Stimulated activated CD4-positive, alpha-beta T cell treated with anti-CD3 and anti-CD28 coated beads, TNF-alpha, amount 100 ng/mL, for 1 hour (primary cell): ENCODE data around the gene FAM217A.
"Not testable (repeated sequence)": the region's sequence is repeated elsewhere in the genome, so short reads cannot be mapped to it uniquely, and the experiment has no call there.

Source experiments
- DNase-seq, 3 donors: peaks; one replicate each; pipeline ENCODE4 v3.0.0-alpha.2; 2020; ENCODE audit warnings: low read depth in 3 of 3, low spot score in 1 of 3

Gene FAM217A, protein sequence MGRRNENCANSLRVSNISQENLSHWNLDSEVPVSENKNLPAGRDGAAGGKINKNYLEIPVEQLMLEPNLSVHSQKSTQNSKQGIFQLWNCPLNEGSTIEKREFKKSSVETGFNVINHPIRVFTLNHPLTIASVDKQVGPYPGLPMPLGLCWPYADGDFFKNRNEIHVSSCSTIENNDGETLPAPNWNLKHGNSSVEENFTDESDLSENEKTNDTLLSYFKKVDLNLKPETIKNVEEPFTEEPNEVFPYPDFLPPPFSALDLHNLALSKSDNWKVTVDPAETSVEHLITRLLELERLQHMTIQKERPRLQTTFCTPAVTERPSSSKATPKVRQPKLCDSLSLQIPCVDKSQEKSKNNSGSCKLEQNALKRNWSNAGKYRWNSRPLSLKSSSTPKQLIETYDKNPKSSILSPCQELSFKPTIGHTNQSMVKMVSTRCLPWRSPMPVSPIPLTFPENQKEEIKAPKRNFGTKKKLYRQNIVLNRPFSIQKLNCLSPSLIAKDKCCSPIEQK

DNA sequence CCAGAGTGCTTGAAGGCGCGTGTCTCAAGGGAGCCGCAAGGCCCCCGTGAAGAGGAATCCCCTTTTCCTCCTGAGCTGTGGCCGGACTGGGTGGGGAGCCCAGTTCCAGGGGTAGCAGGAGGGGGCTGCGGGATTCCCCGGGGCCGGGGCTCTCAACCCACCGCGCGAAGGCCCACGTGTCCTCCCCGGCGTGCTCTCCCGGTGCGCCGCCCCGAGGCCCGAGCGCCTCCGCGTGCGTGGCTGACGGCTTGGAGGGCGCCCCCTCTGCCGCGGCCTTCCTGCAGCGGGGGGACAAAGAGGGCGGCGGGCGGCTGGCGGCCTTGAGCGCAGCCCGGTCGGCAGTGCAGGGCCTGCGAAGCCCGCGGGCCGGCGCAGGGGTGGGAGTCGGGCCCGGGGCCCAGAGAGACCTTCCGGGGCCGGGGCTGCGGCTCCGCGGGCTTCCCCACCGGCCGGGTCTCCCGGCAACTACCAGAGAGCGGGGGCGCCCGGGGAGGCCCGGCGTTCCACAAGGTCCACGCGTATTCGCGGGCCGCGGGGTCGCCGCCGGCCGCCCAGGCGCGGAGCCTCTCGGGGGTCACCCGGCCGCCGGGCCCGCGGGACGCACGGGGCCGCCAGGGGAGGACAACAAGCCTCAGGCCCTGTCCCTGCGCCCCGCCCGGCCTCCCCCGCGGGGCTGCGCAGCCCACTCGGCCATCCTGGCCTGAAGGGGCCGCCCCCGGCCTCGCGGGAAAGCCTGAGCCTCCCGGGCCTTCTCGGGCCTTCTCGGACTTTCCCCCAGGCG is at the start of gene FAM217A:
FAM217A (minus strand) TSS at position 447 of the 781 bp plus-strand sequence. CDS start 1,723 bp downstream, outside the sequence.
- DNase-seq, result no peak

DNA sequence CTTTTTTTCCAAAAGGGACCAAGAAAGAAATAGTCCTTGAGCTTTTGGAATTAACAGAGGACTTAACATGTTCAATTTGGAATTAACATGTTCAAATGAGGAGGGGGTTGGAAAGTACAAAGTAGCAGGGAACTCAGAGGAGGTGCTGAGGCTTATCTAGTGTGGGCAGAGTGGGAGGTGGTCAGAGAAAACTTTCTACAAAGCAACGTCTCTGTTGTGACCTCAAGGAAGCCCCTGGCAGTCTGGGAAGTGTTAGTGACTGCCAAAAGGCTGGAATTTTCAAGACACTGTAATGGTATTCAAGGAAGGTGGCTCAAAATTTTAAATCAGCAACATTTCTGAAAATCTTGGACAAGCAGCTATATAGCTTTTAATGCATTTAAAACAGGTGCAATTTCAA is 49.1 kb upstream of the FAM217A start:
- no peak for DNase-seq

DNA sequence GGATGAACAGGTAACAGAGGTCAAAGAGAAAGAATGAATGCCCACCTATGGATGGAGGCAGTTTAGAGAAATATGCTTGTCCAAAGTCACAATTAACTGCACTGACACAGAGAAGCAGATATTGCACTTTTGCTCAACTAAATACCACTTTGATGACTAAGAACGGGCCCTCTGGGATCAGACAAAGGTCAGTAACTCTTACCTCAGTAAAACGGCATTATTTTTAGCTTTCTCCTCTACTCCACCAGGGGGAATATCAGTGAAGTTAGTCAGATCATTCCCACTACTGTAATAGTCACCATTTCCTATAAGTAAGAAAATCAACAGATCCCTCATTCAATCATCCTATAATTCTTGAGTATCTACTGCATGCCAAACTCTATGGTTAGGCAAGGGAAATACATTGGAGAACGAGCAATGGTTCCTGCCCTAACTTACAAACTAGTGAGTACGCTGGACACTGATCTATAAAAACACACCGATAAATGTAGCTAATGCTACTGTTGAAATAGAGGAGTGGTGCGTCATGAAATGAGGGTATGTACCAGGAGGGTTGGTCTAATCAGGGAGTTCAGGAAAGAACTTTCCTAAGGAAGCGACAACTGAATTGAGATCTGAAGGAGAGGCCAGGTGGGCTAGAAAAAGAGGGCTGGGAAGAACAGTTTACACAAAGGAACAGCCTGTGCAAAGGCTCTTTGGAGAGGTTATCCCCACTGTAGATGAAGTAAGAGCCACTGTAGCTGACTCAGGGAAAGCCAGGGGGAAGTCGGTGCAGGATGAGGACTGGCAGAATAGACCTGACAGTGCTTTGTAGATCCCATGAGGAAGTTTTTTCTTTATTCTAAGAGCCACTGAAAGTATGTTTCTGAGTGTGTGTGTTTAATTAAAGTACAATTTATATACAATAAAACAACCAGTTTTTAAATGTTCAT is 47.3 kb upstream of the FAM217A start:
- no peak for DNase-seq

DNA sequence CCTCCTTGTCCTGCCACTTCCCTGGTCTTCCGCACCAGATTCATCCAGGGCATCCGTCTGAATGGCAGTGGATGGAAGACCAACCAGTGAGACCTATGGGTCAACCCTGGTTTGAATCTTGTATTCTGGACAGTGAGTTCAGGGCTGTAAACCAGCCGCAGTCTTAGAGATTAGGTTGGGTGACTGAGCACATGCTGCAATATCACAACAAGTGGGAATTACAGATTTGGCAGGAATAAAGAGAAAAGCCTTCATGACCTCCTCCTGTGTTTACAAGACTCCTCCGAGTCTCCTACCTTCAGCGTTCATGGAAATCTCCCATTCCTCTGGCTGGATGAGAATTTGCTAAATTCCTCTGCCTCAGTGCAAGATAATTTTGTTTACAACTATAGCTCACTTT is 46.6 kb upstream of the FAM217A start:
- no peak for DNase-seq

DNA sequence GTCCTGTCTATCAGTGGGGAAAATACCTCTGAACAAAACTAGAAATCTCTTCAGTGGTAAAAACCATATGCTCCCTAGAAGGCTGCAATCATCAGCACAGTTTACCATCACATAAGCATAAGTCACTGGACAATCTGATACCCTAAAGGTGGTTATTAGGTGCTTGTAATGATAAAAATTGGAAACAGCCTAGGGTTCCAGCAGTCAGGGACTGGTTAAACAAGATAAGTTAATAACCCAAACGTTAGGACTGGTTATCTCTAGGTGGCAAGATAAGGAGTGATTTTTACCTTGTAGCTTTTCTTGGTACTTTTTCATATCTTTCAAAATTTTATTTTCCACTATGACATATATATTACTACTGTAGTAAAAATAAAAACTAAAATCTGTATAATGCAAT is 45.4 kb upstream of the FAM217A start:
- DNase-seq, result no peak

DNA sequence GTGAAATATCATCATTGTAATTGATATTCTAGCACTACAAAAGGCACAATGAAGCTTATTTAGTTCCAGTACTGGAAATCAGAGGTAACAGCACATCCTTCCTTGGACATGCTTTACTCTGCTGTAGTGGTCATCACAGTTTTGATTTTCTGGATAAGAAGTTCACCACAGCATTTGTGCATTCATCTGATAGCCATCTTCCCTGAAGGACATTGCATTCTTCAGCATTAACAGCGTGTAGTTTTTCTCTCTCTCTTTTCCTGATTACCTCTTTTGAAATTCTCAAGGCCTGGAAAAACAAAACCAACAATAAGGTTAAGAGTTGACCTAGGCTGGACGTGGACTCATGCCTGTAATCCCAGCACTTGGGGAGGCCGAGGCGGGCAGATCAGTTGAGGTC is 36.8 kb upstream of the FAM217A start:
- DNase-seq, result no peak

DNA sequence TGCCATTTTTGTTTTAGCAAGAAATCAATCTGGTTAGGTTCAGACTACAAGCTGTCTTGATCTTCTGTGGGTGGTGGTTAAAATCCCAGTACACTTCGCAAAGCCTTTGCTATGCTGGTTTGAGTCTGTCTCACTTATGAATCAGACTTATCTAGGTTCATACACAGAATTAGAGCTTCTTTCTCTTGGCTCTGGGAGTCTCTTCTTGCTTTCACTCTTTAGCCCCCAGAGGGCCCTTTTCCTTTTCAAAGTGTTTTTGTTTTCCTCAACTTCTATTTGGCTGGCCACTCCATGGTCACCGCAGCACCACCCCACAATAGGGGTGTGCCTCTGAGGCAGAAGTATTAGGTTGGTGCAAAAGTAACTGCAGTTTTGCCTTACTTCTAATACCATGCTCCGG is 35.2 kb upstream of the FAM217A start:
- DNase-seq, result no peak

DNA sequence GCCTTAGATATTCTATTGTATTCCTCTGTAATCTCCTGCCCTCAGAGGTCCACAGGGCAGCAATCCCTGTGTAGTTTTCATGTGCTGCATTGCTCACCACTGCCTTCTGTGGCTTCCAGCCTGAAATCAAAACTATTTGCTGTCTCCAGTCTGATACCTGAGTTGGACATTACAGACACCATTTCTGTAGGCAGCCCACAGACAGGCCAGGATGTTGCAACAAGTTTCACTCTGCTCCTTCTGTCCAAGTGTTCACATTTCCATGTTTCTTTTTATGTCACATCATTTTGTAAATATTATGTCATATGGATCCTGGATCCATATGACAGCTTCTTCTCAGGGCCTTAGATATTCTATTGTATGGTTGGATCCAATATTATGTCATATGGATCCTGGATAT is 34.7 kb upstream of the FAM217A start:
- no peak for DNase-seq

DNA sequence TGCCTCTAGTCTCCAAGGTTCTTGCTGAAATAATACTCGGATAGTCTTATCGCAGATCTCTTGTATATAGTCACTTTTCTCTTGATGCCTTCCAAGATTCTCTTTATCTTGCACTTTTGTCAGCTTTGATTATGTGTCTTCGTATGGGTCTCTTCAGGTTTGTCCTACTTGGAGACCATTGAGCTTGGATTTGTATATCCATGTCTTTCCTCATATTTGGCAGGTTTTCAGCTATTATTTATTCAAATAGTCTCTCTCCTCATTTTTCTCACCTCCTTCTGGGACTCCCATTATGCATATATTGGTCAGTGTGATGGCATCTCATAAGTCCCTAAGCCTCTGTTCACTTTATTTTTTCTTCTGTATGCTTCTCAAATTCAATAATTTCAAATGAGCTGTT is 33.4 kb upstream of the FAM217A start:
- no peak for DNase-seq

DNA sequence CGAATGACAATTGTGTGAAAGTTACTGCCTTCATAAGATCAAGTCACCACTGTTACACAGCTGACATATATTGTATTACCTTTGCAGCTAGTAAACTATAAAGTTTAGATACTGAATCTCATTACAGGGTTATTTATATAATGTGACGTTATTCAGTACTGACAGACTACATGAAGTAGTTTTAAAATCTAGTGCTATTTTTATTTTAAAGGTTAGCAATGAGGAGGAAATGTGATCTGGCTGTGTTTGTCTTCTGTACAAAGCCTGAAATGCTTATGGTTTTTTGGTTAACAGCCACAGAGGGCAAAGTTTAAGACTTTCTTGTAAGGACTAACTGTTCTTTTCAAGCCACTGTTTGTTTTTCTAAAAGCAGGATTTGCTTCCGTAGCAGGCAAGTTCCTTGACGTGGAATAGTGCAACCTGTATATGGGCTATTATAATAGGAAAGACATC is 30.5 kb upstream of the FAM217A start:
- DNase-seq, result not testable (repeated sequence)

DNA sequence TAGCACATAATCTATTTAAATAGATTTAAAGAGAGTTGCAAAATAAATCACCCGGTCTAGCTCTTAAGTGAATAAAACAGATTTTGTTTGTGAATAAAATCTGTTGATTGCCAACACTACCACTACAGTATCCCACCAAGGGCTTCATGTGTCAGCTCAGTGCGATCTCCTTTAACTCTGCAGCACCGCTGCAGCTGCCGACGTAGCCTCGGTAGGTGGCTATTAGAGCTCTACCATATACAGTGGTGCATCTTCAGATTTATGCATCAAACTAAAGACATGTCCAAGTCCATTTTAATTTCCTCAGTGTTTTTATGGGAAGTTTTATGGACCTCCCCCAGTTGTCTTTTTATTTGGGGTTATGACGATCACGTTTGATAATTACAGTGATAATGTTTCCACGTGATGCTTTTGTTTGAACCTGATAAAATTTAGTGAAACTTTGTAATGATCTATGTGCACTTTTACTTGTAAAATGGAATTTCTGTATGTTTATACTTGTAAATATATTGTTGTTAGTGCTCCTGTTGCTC is 29.7 kb upstream of the FAM217A start:
- no peak for DNase-seq

DNA sequence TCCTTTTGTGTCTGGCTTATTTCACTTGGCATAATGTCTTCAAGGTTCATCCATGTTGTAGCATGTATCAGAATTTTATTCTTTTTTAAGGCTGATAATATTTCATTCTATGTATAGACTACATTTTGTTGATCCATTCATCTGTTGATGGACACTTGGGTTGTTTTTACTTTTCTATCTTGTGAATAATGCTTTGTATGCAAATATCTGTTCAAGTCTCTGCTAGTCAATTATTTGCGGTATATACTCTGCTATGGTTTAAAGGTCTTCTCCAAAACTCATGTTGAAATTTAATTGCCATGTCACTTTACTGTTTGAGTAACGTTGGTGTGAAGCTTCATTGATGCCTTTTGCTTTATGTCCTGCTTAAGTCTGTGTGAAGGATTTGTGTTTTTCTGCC is 28.9 kb upstream of the FAM217A start:
- no peak for DNase-seq

DNA sequence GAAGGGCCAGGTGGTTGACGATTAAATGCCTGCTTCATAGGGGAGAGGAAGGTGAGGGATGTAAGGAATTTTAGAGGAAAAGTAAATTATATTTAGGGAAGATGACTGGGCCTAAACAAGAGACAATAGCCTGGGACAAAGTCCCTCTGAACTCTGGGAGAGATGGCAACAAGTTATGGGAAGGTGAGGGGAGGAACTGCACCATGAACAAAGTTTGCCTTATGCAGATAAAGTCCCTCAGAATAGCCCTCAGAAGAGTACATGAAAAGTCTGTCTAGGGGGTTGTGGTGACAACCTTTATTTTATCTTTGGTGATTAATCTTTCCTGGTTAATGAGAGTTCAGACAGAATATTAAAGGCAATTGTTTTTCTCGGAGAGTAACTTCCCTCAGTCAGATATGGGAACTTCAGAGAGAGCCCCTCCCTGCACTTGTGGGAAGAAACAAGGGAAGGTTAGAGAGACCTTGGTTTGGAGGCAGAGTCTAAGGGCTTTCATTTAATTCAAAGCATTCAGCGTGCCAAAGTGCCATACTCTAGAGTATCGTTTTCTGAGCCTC is 27.1 kb upstream of the FAM217A start:
- DNase-seq, result no peak

DNA sequence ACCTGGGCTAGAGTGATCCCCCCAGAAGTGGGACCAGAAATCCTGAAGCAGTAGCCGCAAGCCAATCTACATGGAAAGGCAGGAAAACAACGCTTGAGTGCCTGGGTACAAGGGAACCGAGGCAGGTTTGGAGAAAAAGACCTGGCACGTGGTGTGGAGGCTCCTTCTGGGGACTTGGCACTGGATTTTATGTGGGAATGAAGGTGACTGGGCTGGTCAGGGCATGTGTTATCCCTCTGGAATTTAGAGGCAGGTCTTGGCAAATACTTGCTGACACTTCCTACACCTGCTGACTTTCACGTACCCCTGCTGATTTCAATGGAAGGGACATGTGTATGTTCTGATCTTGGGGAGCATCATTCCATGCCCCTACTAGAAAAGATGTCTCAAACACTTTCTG is 25.0 kb upstream of the FAM217A start:
- DNase-seq, result no peak

DNA sequence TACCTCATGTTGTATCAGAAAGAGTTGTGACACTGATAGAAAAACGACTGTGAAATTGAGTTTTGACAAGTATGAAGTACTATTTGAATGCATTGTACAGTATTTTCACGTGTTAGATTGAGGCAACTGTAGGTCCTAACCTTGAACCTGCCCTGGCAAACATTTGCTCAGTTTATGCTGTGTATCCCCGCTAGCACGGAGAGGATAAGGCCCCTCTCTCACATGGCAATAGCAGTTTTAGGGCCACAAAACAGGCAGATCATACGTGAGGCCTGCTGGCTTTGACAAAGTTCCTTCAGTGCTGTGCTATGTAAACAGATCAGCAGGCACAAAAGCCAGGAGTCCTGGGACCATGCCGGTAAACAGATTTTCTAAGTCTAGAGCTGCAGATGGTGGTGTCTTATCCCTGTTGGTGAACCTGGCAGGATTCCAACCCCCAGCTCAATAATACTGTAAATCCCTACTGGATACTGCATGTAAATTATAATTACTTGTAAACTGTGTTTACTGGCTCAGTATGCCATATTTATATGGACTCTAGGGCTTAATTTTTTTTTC is 23.8 kb upstream of the FAM217A start:
- no peak for DNase-seq

DNA sequence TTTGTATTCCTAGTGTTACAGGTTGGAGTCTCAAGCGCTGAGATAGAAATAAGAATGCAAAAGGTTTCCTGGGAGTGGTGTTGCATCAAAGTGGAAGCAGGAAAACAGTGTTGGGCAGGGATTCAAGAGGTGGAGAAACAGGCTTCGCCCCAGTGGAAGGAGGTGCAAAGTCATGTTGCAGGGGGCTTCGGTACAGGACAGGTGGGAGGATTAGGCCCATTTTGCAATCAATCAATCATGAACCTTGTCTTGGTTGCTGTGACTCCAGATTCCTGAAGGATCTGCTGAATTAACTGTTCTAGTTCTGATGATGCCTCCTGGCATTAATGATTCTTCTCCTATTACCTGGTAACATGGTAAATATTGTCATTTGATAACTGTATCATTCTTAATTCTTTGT is 22.4 kb upstream of the FAM217A start:
- no peak for DNase-seq

DNA sequence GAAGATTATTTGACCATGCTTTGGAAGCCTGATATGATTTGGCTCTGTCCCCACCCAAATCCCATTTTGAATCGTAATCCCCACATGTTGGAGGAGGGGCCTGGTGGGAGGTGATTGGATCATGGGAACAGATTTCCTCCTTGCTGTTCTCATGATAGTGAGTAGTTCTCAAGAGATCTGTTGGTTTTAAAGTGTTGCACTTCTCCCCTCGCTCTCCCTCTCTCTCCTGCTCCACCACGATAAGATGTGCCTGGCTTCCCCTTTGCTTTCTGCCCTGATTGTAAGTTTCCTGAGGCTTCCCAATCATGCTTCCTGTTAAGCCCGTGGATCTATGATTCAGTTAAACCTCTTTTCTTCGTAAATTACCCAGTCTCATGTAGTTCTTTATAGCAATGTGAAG is 21.7 kb upstream of the FAM217A start:
- no peak for DNase-seq

DNA sequence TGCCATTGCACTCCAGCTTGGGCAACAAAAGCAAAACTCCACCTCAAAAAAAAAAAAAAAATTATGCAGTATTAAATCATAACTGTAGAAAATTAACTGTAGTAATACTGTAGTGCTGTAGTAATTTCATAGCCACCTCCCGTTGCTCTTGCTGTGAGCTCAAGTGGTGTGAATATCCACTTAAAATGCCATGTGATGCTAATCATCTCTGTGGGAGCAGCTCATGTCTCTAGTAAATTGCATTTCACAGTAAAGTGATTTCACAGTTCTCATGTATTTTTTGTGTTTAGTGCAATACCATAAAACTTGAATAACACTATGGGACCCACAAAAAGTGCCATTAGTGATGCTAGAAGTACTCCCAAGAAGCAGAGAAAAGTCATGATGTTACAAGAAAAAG is 14.4 kb upstream of the FAM217A start:
- no peak for DNase-seq

DNA sequence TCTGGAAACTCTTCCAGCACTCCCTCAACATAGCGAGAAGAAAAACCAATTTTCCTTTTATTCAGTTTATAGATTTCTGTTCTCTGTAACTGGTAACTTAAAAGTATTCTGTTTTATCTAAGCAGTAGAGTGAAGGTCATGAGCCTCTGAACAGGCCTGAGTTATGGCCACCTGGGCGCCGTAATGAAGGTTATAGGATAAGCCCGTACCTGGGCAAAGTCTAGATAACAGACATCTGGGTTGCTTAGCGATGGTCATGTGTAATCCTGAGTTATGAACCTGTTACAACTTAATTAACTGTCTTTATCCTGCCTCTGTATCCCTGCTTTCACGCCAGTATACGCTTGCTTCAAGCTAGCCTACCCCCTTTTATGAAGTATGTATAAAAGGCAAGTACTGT is 13.0 kb upstream of the FAM217A start:
- DNase-seq, result no peak

DNA sequence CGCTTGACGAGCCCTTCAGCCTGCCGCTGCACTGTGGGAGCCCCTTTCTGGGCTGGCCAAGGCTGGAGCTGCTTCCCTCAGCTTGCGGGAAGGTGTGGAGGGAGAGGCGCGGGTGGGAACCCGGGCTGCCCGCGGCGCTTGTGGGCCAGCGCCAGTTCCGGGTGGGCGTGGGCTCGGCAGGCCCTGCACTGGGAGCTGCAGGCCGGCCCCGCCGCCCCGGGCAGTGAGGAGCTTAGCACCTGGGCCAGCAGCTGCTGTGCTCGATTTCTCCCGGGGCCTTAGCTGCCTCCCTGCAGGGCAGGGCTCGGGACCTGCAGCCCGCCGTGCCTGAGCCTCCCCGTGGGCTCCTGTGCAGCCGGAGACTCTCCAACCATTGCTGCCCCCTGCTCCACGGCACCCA is 11.1 kb upstream of the FAM217A start:
- DNase-seq, result not testable (repeated sequence)
